ENCODE data around the gene TDRD6. TPM values are rescaled to one million over a fixed set of nuclear protein-coding genes. Genes with fewer than 3 reads are reported as not detected.

Gene TDRD6
- total and polyA plus RNA-seq, 2 donors (not counting 3 experiments of a cell fraction or from before 2014, with no cell fraction given) = under 0.01 TPM; not detected in 1

- no peaks in the 10 kb centered on the region for H4K20me1 ChIP-seq (replicated peaks; ENCODE audit: control insufficient read depth, extremely low read depth, insufficient read depth, low read length)
- H3K9me1 ChIP-seq (replicated peaks; ENCODE audit: control insufficient read depth, extremely low read depth, insufficient read depth, low read length) = no peaks in the 10 kb centered on the region
- H3K9me3 ChIP-seq (replicated peaks; ENCODE audit: control insufficient read depth, insufficient read depth, low read length) = no peaks in the 10 kb centered on the region
- no TSS peak for BruUV-seq (replicated peaks)
- no peak overlapping the region for H3K4me2 ChIP-seq (ENCODE audit: insufficient read depth, low read length)
- no peak overlapping the region for H3K4me3 ChIP-seq (replicated peaks in 1 of 3; ENCODE audit: insufficient read depth in 1 of 3, low read depth in 1 of 3, low read length in 3 of 3)
- H3K4me1 ChIP-seq (ENCODE audit: control insufficient read depth, extremely low read depth, insufficient read depth, low read length) = peaks cover 5% of the 10 kb centered on the region
- intact Hi-C loops (cut with micrococcal nuclease) = no loop called here
- no peak overlapping the region for H3K9ac ChIP-seq (replicated peaks; ENCODE audit: extremely low read depth, insufficient read depth, low read length)
- dilution Hi-C loops (cut with MboI; ENCODE audit: extremely low pct_ligation_motif_present, low sequenced_read_pairs) = no loop called here
- no peaks in the 10 kb centered on the region for H3K79me2 ChIP-seq (ENCODE audit: control insufficient read depth, insufficient read depth, low read length)
- ChIA-PET POLR2A (no interaction called here), CTCF (no interaction called here)
- no peak for TF ChIP-seq GATA2 (IDR thresholded peaks at IDR 0.05; ENCODE audit: insufficient read depth, insufficient read length, low read depth, low read length)
- no peak for TF ChIP-seq MYC (IDR thresholded peaks at IDR 0.05; ENCODE audit: low read depth, low read length)
- TF ChIP-seq EZH2 (IDR thresholded peaks at IDR 0.05; ENCODE audit: borderline replicate concordance, low read depth, low read length, severe bottlenecking) = no peak
- TF ChIP-seq POLR2A (IDR thresholded peaks at IDR 0.05; ENCODE audit: low read depth, low read length) = no peak
- no peak for TF ChIP-seq CTCF (IDR thresholded peaks at IDR 0.05; ENCODE audit: extremely low read depth in 1 of 2, insufficient read depth in 1 of 2, low read depth in 1 of 2, low read length in 2 of 2)
- TF ChIP-seq JUN (IDR thresholded peaks at IDR 0.05; ENCODE audit: borderline replicate concordance, insufficient read depth, insufficient read length, low read depth) = no peak
- no peak for TF ChIP-seq FOS (IDR thresholded peaks at IDR 0.05; ENCODE audit: borderline replicate concordance, insufficient read depth, low read length)
- TF ChIP-seq POLR2AphosphoS5 (IDR thresholded peaks at IDR 0.05; ENCODE audit: insufficient read depth, low read depth, low read length) = no peak
- no peak for TF ChIP-seq MAX (IDR thresholded peaks at IDR 0.05; ENCODE audit: insufficient read depth, insufficient read length)
- DNase-seq (ENCODE audit: low read depth, low spot score) (no peak), FAIRE-seq (no peak)
- H3K27me3 ChIP-seq (ENCODE audit: control insufficient read depth in 2 of 2, insufficient read depth in 2 of 2, low read length in 2 of 2) = peaks cover 33 to 53% of the 10 kb centered on the region in 2 experiments
- no peak overlapping the region for H3K27ac ChIP-seq (ENCODE audit: insufficient read depth, low read depth, low read length)
- H2AFZ ChIP-seq (ENCODE audit: low read depth, low read length) = no peak overlapping the region
- no peaks in the 10 kb centered on the region for H3K36me3 ChIP-seq (ENCODE audit: control insufficient read depth in 2 of 2, extremely low read depth in 1 of 2, insufficient read depth in 2 of 2, low read length in 2 of 2)
Measured at GRCh38 chr6:46736906-46737305, 49.2 kb downstream of the TDRD6 start.

Measured in endothelial cell of umbilical vein (primary cell).